ENCODE results near the gene MRPL19. TPM values are rescaled to one million over a fixed set of nuclear protein-coding genes. Genes with fewer than 3 reads are reported as not detected.
"Not testable (repeated sequence)": the region's sequence is repeated elsewhere in the genome, so short reads cannot be mapped to it uniquely, and the experiment has no call there.

The MRPL19 gene
- total RNA-seq, 1 donor from 2014 or later = 24.0 TPM

GRCh38 chr2:75711590-75711989 is 65.0 kb downstream of the MRPL19 start:
- not testable (repeated sequence) for H3K36me3 ChIP-seq (ENCODE audit: control insufficient read depth in 3 of 3, insufficient read depth in 3 of 3, low read length in 3 of 3)

DNA sequence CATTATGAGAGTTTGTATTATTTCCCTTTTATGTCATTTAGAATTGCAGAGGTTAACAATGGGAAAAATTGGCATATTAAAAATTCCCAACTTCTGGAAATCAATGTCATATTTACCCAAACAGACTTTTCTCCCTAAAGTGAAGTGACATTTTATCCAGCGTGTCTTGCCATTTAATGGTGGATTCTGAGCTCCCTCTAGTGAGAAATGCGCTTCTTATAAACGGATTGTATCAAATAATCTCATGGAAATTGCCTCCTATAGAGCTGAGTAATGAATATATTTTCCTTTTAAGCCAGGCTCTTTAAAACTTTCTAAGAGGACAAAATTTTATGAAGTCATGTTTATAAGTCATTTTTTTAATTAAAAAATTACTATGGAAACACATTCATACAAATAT is 69.8 kb downstream of the MRPL19 start:
- H3K27me3 ChIP-seq (ENCODE audit: control insufficient read depth in 3 of 3, insufficient read depth in 3 of 3, low read length in 3 of 3) = no peaks in the 10 kb centered on the region
- H3K9me3 ChIP-seq (ENCODE audit: control insufficient read depth in 3 of 3, low read length in 3 of 3) = no peaks in the 10 kb centered on the region
- H3K4me1 ChIP-seq (ENCODE audit: control insufficient read depth in 3 of 3, insufficient read depth in 3 of 3, low read length in 3 of 3) = no peaks in the 10 kb centered on the region
- no peak overlapping the region for H3K27ac ChIP-seq (ENCODE audit: low read depth, low read length)
- peak overlapping the region in 1 of 3 donors; percentile 43 for H3K9ac ChIP-seq (ENCODE audit: low read depth in 1 of 3, low read length in 3 of 3)
- no peak overlapping the region for H3K4me3 ChIP-seq (ENCODE audit: low read length in 3 of 3)
- H3K36me3 ChIP-seq (ENCODE audit: control insufficient read depth in 3 of 3, insufficient read depth in 3 of 3, low read length in 3 of 3) = no peaks in the 10 kb centered on the region

More at GRCh38 chr2:75711590-75711989, 65.0 kb downstream of the MRPL19 start:
- not testable (repeated sequence) for H3K27ac ChIP-seq (ENCODE audit: low read depth, low read length); H3K27me3 ChIP-seq (ENCODE audit: control insufficient read depth in 3 of 3, insufficient read depth in 3 of 3, low read length in 3 of 3); H3K9me3 ChIP-seq (ENCODE audit: control insufficient read depth in 3 of 3, low read length in 3 of 3); H3K4me1 ChIP-seq (ENCODE audit: control insufficient read depth in 3 of 3, insufficient read depth in 3 of 3, low read length in 3 of 3); H3K9ac ChIP-seq (ENCODE audit: low read depth in 1 of 3, low read length in 3 of 3)
- peak overlapping the region in 1 of 3 donors; percentile 80 for H3K4me3 ChIP-seq (ENCODE audit: low read length in 3 of 3)

DNA sequence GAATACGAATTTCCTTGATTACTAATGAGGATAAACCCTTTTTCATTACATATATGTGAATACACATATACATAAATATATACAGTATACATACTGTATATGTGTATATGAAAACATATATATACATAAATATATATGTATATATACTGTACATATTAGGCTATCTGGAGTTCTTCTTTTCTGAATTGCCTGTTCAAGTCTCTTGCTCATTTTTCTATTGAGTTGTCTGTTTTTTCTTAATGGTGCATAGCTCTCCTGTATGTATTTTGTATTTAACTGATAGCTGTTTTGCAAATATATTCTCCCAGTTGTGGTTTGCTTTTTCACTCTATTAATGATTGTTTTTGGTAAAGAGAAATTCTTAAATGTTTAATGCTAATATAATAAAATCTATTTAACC is 73.0 kb downstream of the MRPL19 start:
- Histone ChIP-seq H3K27ac (ENCODE audit: low read depth, low read length) (no peak overlapping the region), H3K36me3 (ENCODE audit: control insufficient read depth in 3 of 3, insufficient read depth in 3 of 3, low read length in 3 of 3) (no peaks in the 10 kb centered on the region), H3K4me3 (ENCODE audit: low read length in 3 of 3) (no peak overlapping the region), H3K27me3 (ENCODE audit: control insufficient read depth in 3 of 3, insufficient read depth in 3 of 3, low read length in 3 of 3) (peaks cover 0 to 4% (median 0%) of the 10 kb centered on the region in 3 donors), H3K9ac (ENCODE audit: low read depth in 1 of 3, low read length in 3 of 3) (no peak overlapping the region), H3K9me3 (ENCODE audit: control insufficient read depth in 3 of 3, low read length in 3 of 3) (no peaks in the 10 kb centered on the region), H3K4me1 (ENCODE audit: control insufficient read depth in 3 of 3, insufficient read depth in 3 of 3, low read length in 3 of 3) (no peaks in the 10 kb centered on the region)

DNA sequence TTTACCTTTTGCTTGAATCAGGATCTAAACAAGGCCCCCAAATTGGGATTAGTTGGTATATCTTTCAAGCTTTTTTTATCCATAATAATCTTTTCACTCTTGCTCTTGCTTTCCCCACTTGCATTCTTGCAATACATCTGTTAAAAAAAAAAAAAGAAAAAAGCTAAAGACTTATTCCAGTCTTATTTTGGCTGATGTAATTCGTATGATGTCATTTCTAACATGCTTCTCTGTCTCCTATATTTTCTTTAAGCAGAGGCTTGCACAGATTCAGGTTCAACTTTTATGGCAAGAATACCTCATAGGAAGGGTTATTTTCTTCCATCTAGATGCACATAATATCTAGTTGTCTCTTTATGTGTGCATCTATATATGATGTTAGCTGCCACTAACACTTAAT is 73.9 kb downstream of the MRPL19 start:
- H3K9me3 ChIP-seq (ENCODE audit: control insufficient read depth in 3 of 3, low read length in 3 of 3) = no peaks in the 10 kb centered on the region
- H3K27ac ChIP-seq (ENCODE audit: low read depth, low read length) = no peak overlapping the region
- no peak overlapping the region for H3K9ac ChIP-seq (ENCODE audit: low read depth in 1 of 3, low read length in 3 of 3)

DNA sequence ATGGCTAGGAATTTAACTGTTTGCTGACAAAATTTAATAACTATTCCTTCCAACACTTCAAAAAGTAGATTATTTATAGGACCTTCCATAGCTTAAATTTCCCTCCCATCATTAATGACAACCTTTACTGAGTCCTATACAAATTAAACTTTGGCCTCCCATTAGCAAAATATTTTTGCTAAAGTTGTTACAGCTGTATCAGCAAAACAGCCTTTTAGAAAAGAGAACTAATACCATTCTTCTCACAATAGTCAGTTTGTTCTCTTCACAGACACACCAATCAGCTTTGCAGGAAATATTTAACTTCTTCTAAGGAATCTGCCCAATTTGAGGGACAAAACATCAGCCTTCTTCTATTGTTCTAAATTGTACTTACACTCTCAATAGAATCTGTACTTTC is 76.1 kb downstream of the MRPL19 start:
- no peak overlapping the region for H3K27ac ChIP-seq (ENCODE audit: low read depth, low read length)
- no peaks in the 10 kb centered on the region for H3K4me1 ChIP-seq (ENCODE audit: control insufficient read depth in 3 of 3, insufficient read depth in 3 of 3, low read length in 3 of 3)
- H3K9ac ChIP-seq (ENCODE audit: low read depth in 1 of 3, low read length in 3 of 3) = no peak overlapping the region
- H3K27me3 ChIP-seq (ENCODE audit: control insufficient read depth in 3 of 3, insufficient read depth in 3 of 3, low read length in 3 of 3) = peaks cover 0 to 4% (median 0%) of the 10 kb centered on the region in 3 donors
- H3K4me3 ChIP-seq (ENCODE audit: low read length in 3 of 3) = no peak overlapping the region
- H3K36me3 ChIP-seq (ENCODE audit: control insufficient read depth in 3 of 3, insufficient read depth in 3 of 3, low read length in 3 of 3) = no peaks in the 10 kb centered on the region
- H3K9me3 ChIP-seq (ENCODE audit: control insufficient read depth in 3 of 3, low read length in 3 of 3) = no peaks in the 10 kb centered on the region

More for the DNA sequence above, 73.9 kb downstream of the MRPL19 start:
- Histone ChIP-seq H3K27me3 (ENCODE audit: control insufficient read depth in 3 of 3, insufficient read depth in 3 of 3, low read length in 3 of 3) (peaks cover 0 to 4% (median 0%) of the 10 kb centered on the region in 3 donors), H3K4me3 (ENCODE audit: low read length in 3 of 3) (no peak overlapping the region), H3K4me1 (ENCODE audit: control insufficient read depth in 3 of 3, insufficient read depth in 3 of 3, low read length in 3 of 3) (no peaks in the 10 kb centered on the region), H3K36me3 (ENCODE audit: control insufficient read depth in 3 of 3, insufficient read depth in 3 of 3, low read length in 3 of 3) (no peaks in the 10 kb centered on the region)

DNA sequence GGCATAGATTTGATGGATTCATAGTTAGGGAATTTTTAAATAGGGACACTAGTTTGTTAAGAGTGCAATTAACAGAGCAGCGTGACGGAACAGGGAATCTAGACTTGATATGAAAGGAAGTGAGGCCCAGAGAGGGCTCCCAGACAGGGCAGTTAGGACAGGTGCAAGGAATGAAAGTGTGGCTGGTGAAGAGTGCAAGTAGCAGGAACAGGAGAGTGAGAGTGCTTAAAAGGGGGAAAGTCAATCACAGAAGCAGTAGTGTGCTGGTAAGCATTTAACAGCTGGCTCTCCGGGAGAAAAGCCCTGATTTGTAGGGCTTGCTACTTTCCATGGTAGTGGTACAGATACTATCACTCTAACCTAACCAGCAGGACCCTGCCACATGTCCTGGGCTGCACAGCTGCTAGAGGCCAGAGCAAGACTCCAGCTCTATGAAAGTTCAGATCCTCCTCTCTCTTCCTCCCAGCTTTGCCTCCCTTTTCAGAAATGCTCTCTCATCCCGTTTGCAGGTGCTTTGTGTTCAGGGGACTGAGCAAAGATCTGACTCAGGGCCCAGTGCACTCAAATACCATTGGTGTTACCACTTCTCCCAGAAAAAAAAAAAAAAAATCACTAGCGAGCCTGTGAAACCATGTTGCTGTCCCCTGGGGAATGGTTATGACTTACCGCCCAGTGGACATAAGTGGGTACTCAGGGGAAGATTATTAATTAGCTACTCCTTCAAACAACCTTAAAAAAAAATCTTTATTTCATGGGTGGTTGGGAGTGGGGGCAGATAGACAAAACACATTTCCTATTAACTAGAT is 82.2 kb downstream of the MRPL19 start:
- no peaks in the 10 kb centered on the region for H3K27me3 ChIP-seq (ENCODE audit: control insufficient read depth in 3 of 3, insufficient read depth in 3 of 3, low read length in 3 of 3)
- H3K27ac ChIP-seq (ENCODE audit: low read depth, low read length) = no peak overlapping the region
- no peak overlapping the region for H3K9ac ChIP-seq (ENCODE audit: low read depth in 1 of 3, low read length in 3 of 3)
- no peaks in the 10 kb centered on the region for H3K4me1 ChIP-seq (ENCODE audit: control insufficient read depth in 3 of 3, insufficient read depth in 3 of 3, low read length in 3 of 3)
- no peaks in the 10 kb centered on the region for H3K36me3 ChIP-seq (ENCODE audit: control insufficient read depth in 3 of 3, insufficient read depth in 3 of 3, low read length in 3 of 3)
- no peak overlapping the region for H3K4me3 ChIP-seq (ENCODE audit: low read length in 3 of 3)
- no peaks in the 10 kb centered on the region for H3K9me3 ChIP-seq (ENCODE audit: control insufficient read depth in 3 of 3, low read length in 3 of 3)

- H3K9ac ChIP-seq (ENCODE audit: low read depth in 1 of 3, low read length in 3 of 3) = no peak overlapping the region
- H3K9me3 ChIP-seq (ENCODE audit: control insufficient read depth in 3 of 3, low read length in 3 of 3) = no peaks in the 10 kb centered on the region
- H3K27ac ChIP-seq (ENCODE audit: low read depth, low read length) = no peak overlapping the region
- no peaks in the 10 kb centered on the region for H3K4me1 ChIP-seq (ENCODE audit: control insufficient read depth in 3 of 3, insufficient read depth in 3 of 3, low read length in 3 of 3)
- no peaks in the 10 kb centered on the region for H3K27me3 ChIP-seq (ENCODE audit: control insufficient read depth in 3 of 3, insufficient read depth in 3 of 3, low read length in 3 of 3)
- H3K4me3 ChIP-seq (ENCODE audit: low read length in 3 of 3) = no peak overlapping the region
- H3K36me3 ChIP-seq (ENCODE audit: control insufficient read depth in 3 of 3, insufficient read depth in 3 of 3, low read length in 3 of 3) = no peaks in the 10 kb centered on the region
Measured at GRCh38 chr2:75729861-75730260, 83.3 kb downstream of the MRPL19 start.

- H3K27me3 ChIP-seq (ENCODE audit: control insufficient read depth in 3 of 3, insufficient read depth in 3 of 3, low read length in 3 of 3) = peaks cover 0 to 6% (median 0%) of the 10 kb centered on the region in 3 donors
- H3K27ac ChIP-seq (ENCODE audit: low read depth, low read length) = no peak overlapping the region
- H3K36me3 ChIP-seq (ENCODE audit: control insufficient read depth in 3 of 3, insufficient read depth in 3 of 3, low read length in 3 of 3) = no peaks in the 10 kb centered on the region
- no peak overlapping the region for H3K9ac ChIP-seq (ENCODE audit: low read depth in 1 of 3, low read length in 3 of 3)
- no peaks in the 10 kb centered on the region for H3K4me1 ChIP-seq (ENCODE audit: control insufficient read depth in 3 of 3, insufficient read depth in 3 of 3, low read length in 3 of 3)
- H3K4me3 ChIP-seq (ENCODE audit: low read length in 3 of 3) = no peak overlapping the region
- no peaks in the 10 kb centered on the region for H3K9me3 ChIP-seq (ENCODE audit: control insufficient read depth in 3 of 3, low read length in 3 of 3)
Measured at GRCh38 chr2:75736276-75736675, 89.7 kb downstream of the MRPL19 start.

DNA sequence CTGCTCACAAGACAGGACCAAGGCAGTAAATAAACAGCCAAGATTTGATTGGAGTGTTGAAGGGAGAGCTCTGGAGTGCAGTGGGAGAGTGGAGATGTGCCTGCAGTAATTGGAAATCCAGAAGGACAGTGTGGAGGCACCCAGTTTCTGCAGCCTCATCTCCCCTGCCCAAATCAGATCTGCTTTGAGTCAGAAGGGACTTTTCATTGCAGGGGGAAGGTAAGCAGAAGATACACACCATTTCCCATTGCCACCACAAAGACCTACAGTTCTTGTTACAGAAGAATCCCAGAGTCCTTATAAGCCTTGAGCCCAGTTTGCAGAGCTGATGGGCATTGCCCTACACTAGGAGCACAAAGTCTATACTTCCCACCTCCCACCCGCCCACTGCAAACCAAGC is 91.4 kb downstream of the MRPL19 start:
- Histone ChIP-seq H3K27ac (ENCODE audit: low read depth, low read length) (no peak overlapping the region), H3K27me3 (ENCODE audit: control insufficient read depth in 3 of 3, insufficient read depth in 3 of 3, low read length in 3 of 3) (peaks cover 0 to 6% (median 0%) of the 10 kb centered on the region in 3 donors)

More for the DNA sequence above, 91.4 kb downstream of the MRPL19 start:
- Histone ChIP-seq H3K4me1 (ENCODE audit: control insufficient read depth in 3 of 3, insufficient read depth in 3 of 3, low read length in 3 of 3) (no peaks in the 10 kb centered on the region), H3K9ac (ENCODE audit: low read depth in 1 of 3, low read length in 3 of 3) (no peak overlapping the region), H3K9me3 (ENCODE audit: control insufficient read depth in 3 of 3, low read length in 3 of 3) (no peaks in the 10 kb centered on the region), H3K4me3 (ENCODE audit: low read length in 3 of 3) (no peak overlapping the region), H3K36me3 (ENCODE audit: control insufficient read depth in 3 of 3, insufficient read depth in 3 of 3, low read length in 3 of 3) (no peaks in the 10 kb centered on the region)
